Adipocyte (in vitro differentiated cells): ENCODE data around the gene INSIG1.

Source experiments
- DNase-seq: peaks from one replicate; pipeline ENCODE4 v3.0.0-alpha.2; 2015; ENCODE audit warnings: low read depth
- H3K27me3 ChIP-seq: replicated peaks from 2 replicates; pipeline ENCODE4 v1.7.0; 2013; ENCODE audit warnings: mild to moderate bottlenecking, low read length, moderate library complexity; ENCODE audit not compliant: control insufficient read depth, insufficient read depth
- H3K36me3 ChIP-seq: 2 replicates; pipeline ENCODE4 v1.7.0; 2013; ENCODE audit warnings: low read length, mild to moderate bottlenecking, moderate library complexity; ENCODE audit not compliant: control insufficient read depth, insufficient read depth, severe bottlenecking
- H3K4me1 ChIP-seq: 2 replicates; pipeline ENCODE4 v1.7.0; 2013; ENCODE audit warnings: mild to moderate bottlenecking, low read length, moderate library complexity; ENCODE audit not compliant: control insufficient read depth, insufficient read depth
- H3K4me3 ChIP-seq: 2 replicates; pipeline ENCODE4 v1.7.0; 2013; ENCODE audit warnings: mild to moderate bottlenecking, low read length, moderate library complexity
- H3K9ac ChIP-seq: 2 replicates; pipeline ENCODE4 v1.7.0; 2013; ENCODE audit warnings: mild to moderate bottlenecking, low read length, moderate library complexity
- H3K9me3 ChIP-seq: 2 replicates; pipeline ENCODE4 v1.7.0; 2013; ENCODE audit warnings: mild to moderate bottlenecking, low read length, moderate library complexity; ENCODE audit not compliant: control insufficient read depth

The INSIG1 gene

GRCh38 chr7:155267023-155267422, 30.7 kb upstream of the INSIG1 start:
- no peaks in the 10 kb centered on the region for H3K9me3 ChIP-seq
- H3K4me3 ChIP-seq = no peak overlapping the region
- peaks cover 24% of the 10 kb centered on the region for H3K4me1 ChIP-seq
- no peak for DNase-seq
- no peak overlapping the region for H3K9ac ChIP-seq
- H3K27me3 ChIP-seq = no peaks in the 10 kb centered on the region
- H3K36me3 ChIP-seq = no peaks in the 10 kb centered on the region

GRCh38 chr7:155267436-155267835, 30.2 kb upstream of the INSIG1 start:
- no peak overlapping the region for H3K4me3 ChIP-seq

GRCh38 chr7:155268211-155268610, 29.5 kb upstream of the INSIG1 start:
- no peaks in the 10 kb centered on the region for H3K27me3 ChIP-seq
- DNase-seq = no peak
- H3K4me1 ChIP-seq = peaks cover 18% of the 10 kb centered on the region
- H3K9ac ChIP-seq = no peak overlapping the region
- H3K9me3 ChIP-seq = no peaks in the 10 kb centered on the region
- no peaks in the 10 kb centered on the region for H3K36me3 ChIP-seq
- H3K4me3 ChIP-seq = no peak overlapping the region

More at GRCh38 chr7:155267436-155267835, 30.2 kb upstream of the INSIG1 start:
- no peaks in the 10 kb centered on the region for H3K9me3 ChIP-seq
- DNase-seq = no peak
- no peaks in the 10 kb centered on the region for H3K36me3 ChIP-seq
- no peak overlapping the region for H3K9ac ChIP-seq
- H3K27me3 ChIP-seq = no peaks in the 10 kb centered on the region
- peaks cover 24% of the 10 kb centered on the region for H3K4me1 ChIP-seq

- Histone ChIP-seq H3K27me3 (no peaks in the 10 kb centered on the region), H3K4me3 (no peak overlapping the region), H3K4me1 (peaks cover 17% of the 10 kb centered on the region), H3K9me3 (no peaks in the 10 kb centered on the region), H3K36me3 (no peaks in the 10 kb centered on the region), H3K9ac (no peak overlapping the region)
- DNase-seq = no peak
These were observed 28.6 kb upstream of the INSIG1 start for GRCh38 chr7:155268921-155269650.

- Histone ChIP-seq H3K9ac (no peak overlapping the region), H3K4me3 (no peak overlapping the region), H3K9me3 (no peaks in the 10 kb centered on the region), H3K4me1 (peaks cover 21% of the 10 kb centered on the region), H3K36me3 (no peaks in the 10 kb centered on the region), H3K27me3 (no peaks in the 10 kb centered on the region)
- peak; percentile 13 for DNase-seq
These were observed 27.7 kb upstream of the INSIG1 start for GRCh38 chr7:155269766-155270585.

- no peaks in the 10 kb centered on the region for H3K36me3 ChIP-seq
- no peak for DNase-seq
These were observed 26.8 kb upstream of the INSIG1 start for GRCh38 chr7:155270861-155271260.

GRCh38 chr7:155274633-155275355, 22.9 kb upstream of the INSIG1 start:
- Histone ChIP-seq H3K4me3 (no peak overlapping the region), H3K9me3 (no peaks in the 10 kb centered on the region), H3K27me3 (peaks cover 6% of the 10 kb centered on the region), H3K4me1 (peaks cover 22% of the 10 kb centered on the region), H3K9ac (peak overlapping the region; percentile 28), H3K36me3 (no peaks in the 10 kb centered on the region)
- peak; percentile 5 for DNase-seq

More at GRCh38 chr7:155270861-155271260, 26.8 kb upstream of the INSIG1 start:
- Histone ChIP-seq H3K4me1 (peaks cover 27% of the 10 kb centered on the region), H3K4me3 (no peak overlapping the region), H3K9ac (no peak overlapping the region), H3K27me3 (no peaks in the 10 kb centered on the region), H3K9me3 (no peaks in the 10 kb centered on the region)

GRCh38 chr7:155276042-155276799, 21.5 kb upstream of the INSIG1 start:
- Histone ChIP-seq H3K4me1 (peaks cover 20% of the 10 kb centered on the region), H3K27me3 (peaks cover 12% of the 10 kb centered on the region), H3K9ac (no peak overlapping the region), H3K9me3 (no peaks in the 10 kb centered on the region), H3K4me3 (no peak overlapping the region), H3K36me3 (no peaks in the 10 kb centered on the region)
- DNase-seq = no peak

- Histone ChIP-seq H3K9ac (no peak overlapping the region), H3K9me3 (no peaks in the 10 kb centered on the region), H3K36me3 (no peaks in the 10 kb centered on the region), H3K4me1 (peaks cover 20% of the 10 kb centered on the region), H3K27me3 (peaks cover 12% of the 10 kb centered on the region), H3K4me3 (no peak overlapping the region)
- no peak for DNase-seq
These were observed 20.8 kb upstream of the INSIG1 start for GRCh38 chr7:155276800-155277375.

GRCh38 chr7:155277385-155277994, 20.2 kb upstream of the INSIG1 start:
- DNase-seq = peak; percentile 9
- no peaks in the 10 kb centered on the region for H3K36me3 ChIP-seq
- H3K27me3 ChIP-seq = peaks cover 12% of the 10 kb centered on the region
- peaks cover 20% of the 10 kb centered on the region for H3K4me1 ChIP-seq
- H3K9me3 ChIP-seq = no peaks in the 10 kb centered on the region
- H3K9ac ChIP-seq = no peak overlapping the region
- no peak overlapping the region for H3K4me3 ChIP-seq
